Right lobe of liver (tissue), 4 donors: Measurements from ENCODE around the gene GPD1L.

ENCODE experiments used
- POLR2A ChIP-seq: fragments of 450-650 bp; IDR thresholded peaks from one replicate; pipeline ENCODE4 v1.6.1; 2017; ENCODE audit warnings: antibody characterized with exemption, mild to moderate bottlenecking
- TF ChIP-seq, protein P1 (sequence below), 4 donors: fragments of 200-600 bp in 3 of 4; fragments of 450-650 bp in 1 of 4; IDR thresholded peaks; one replicate each; pipeline versions ENCODE4 v1.5.1 to v1.8.0; 2016 to 2022; ENCODE audit warnings: antibody characterized with exemption in 4 of 4, mild to moderate bottlenecking in 2 of 4
- donor health status: DM: no; HTN: no; CAD: no.
- donor health status: DM: no; HTN: no; CAD: no.
- donor health status: DM: no; HTN: yes; CAD: no.

- TF ChIP-seq, protein P1, sequence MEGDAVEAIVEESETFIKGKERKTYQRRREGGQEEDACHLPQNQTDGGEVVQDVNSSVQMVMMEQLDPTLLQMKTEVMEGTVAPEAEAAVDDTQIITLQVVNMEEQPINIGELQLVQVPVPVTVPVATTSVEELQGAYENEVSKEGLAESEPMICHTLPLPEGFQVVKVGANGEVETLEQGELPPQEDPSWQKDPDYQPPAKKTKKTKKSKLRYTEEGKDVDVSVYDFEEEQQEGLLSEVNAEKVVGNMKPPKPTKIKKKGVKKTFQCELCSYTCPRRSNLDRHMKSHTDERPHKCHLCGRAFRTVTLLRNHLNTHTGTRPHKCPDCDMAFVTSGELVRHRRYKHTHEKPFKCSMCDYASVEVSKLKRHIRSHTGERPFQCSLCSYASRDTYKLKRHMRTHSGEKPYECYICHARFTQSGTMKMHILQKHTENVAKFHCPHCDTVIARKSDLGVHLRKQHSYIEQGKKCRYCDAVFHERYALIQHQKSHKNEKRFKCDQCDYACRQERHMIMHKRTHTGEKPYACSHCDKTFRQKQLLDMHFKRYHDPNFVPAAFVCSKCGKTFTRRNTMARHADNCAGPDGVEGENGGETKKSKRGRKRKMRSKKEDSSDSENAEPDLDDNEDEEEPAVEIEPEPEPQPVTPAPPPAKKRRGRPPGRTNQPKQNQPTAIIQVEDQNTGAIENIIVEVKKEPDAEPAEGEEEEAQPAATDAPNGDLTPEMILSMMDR (IDR thresholded peaks at IDR 0.05) = no peak
- TF ChIP-seq POLR2A = no peak
Observed at GRCh38 chr3:32095431-32095830, 11.0 kb upstream of the GPD1L start.
